ENCODE data around the gene MMEL1.

MMEL1 gene

DNA sequence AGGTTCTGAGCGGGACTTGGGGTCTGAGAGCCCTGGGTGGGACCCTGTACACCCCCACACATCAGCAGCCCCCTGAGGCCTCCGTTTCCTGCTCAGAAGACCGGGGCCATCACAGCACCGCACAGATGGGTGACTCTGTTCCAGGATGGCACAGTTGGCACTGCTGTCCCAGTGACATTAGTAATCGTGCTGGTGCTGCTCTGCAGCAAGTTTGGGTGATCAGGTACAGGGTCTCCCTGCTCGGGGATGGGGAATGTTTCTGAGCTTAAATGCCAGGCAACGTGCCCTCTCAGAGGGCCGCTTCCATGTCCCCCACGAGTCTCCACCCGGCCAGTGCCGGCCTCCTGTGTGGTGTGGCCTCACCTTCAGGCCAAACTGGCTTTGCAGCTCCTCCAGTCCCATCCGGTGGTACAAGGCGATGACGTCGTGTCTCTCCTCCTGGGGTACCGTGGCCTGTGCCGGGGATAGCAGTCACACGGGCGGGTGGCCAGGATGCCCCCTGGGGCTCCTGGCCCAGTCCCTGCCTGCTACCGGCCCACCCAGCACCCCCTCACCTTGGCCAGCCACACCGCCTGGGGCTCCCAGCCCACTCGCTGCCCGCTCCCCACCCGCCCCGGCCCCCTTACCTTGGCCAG, 29.2 kb downstream of the MMEL1 start:
- DNase-seq = no peak

DNA sequence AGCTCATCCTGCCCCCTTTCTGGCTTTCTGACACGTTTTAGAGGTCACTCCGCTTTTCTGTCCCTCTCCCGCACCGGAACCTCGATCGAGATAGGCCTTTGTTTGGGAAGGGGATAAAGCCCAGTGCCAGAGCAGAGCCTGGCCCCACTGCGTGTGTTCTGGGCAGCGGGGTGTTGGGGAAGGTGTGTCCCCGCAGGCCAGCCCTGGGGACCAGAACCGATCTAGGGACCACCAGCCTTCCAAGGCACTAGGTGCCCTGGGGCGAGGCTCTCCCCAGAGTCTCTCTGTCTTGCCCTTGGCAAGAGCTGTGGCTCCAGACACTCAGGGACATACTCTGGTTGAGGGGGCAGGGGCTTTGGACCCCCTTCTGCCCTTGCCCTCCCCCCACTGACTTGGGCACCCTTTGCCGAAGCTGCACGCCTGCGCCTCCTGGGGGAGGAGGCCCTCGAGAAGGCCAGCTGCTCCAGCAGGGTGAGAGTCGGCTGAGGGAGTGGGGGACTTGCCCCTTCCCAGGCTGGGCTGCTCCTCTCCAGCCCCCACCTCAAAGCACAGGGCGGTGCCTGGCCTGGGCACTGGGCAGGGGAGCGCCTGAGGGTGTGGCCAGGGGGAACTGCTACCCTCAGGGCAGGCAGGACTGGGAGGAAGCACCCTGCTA, 29.8 kb downstream of the MMEL1 start:
- DNase-seq = no peak

DNA sequence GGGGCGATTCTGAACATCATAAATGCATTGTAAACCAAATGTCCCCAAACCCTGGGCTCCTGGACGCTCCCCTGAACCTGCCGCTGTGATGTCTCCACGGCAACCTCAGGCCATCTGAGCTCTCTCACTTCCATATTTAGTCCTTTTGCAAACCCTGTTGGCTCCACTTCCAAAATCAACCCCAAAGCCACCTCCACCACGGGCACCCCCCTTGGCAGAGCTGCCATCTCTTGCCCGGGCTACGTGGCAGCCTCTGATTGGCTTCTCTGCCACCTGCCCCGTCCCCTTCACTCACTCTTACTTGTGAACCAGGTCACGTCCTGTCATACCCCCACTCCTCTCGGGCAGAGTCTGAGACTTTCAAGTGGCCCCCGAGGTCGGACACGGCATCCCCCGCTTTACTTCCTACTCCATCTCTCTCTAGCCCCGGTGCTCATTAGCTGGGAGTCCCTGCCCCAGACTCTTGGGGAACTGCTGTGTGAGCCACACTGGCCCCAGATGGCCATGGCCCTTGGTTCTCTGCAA, 30.4 kb downstream of the MMEL1 start:
- no peak for DNase-seq

DNA sequence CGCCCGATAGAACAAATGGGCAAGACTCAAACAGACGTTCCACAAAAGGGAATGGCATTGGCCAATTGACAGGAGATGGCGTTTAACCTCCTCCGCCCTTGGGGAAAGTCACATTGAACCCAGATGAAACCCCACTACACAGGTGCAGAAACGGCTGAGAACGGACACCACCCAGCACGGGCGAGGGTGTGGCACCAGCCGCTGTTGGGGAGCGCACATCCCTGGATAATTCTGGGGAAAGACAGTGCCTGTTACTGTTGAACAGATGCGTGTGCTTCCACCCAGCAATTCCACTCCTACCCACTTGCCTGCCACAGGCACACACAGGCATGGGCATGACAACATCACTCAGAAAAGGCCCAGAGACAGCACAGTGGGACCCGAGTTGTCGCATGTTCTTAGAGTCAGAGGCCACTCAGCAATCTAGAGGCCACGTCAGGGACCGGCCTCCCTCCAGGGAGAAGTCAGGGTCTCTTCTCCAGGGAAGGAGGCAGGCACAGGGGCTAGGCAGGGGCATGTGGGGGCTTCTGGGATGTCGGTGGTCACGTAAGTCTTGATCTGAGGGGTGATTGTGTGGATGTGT, 31.0 kb downstream of the MMEL1 start:
- no peak for DNase-seq

DNA sequence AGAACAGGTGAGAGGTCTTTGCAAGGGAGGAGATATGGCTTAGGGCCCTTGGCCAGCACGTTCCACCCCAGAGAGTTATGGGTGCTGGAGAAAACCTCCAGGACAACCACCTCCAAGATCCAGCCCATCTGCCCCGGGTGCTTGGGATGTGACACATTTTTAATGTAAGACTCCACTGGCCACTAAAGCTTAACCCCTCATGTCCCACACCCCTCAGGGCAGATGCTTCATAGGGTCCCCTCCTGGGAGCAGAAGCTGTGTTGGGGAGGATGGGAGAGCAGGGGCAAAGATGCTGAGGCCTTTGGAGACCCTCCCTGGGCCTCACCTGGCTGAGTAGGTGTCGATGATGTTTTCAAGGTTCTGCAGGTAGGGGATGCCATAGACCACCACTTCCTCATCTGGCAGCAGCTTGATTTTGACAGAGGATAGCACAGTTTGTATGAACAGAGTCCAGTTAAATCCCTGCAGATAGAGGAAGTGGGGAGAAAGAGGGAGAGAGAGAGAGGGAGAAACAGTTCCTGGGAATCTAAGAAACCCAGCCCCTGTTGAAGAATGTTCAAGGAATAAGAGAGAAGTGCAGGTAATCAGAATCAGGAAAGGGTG, 34.4 kb downstream of the MMEL1 start:
- no peak for DNase-seq

DNA sequence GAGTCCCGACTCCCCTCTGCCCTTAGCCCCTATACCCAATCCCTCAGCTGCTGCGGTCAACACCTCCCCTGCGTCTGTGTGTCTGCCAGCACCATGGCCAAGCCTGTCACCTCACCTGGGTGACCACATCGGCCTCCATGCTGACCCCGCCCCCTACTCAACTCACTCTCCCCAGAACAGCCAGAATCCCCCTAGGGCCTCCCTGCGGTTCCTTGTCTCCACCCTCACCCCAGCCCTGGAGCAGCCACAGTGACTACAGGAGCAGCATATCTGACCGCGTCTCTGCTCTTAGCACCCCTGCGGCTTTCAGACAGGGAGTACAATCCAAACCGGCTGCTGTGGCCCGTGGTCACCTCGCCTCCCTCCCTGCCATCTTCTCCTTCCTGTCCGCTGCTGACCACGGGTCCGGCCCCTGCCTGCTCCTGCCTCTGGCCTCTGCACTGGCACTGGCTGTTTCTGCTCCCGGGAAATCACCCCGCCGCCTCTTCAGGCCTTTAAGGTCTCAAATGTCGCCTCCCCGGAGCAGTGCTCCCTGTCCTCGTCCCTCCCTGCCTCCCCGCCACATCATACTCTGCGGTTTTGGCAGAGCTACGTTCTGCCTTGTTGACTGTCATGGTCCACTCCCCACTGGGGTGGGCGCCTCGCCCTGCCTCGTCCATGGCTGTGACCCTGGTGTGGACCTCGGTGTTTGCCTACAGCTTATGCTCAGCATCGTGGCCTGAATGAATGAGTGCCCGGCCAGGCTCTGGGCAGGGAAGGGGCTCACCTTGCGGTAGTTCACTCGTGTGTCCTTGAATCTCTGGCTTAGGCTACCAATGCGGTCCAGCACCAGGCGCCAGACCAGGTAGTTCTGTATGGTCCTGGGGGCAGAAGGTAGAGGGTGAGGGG, 35.1 kb downstream of the MMEL1 start:
- DNase-seq = no peak

DNA sequence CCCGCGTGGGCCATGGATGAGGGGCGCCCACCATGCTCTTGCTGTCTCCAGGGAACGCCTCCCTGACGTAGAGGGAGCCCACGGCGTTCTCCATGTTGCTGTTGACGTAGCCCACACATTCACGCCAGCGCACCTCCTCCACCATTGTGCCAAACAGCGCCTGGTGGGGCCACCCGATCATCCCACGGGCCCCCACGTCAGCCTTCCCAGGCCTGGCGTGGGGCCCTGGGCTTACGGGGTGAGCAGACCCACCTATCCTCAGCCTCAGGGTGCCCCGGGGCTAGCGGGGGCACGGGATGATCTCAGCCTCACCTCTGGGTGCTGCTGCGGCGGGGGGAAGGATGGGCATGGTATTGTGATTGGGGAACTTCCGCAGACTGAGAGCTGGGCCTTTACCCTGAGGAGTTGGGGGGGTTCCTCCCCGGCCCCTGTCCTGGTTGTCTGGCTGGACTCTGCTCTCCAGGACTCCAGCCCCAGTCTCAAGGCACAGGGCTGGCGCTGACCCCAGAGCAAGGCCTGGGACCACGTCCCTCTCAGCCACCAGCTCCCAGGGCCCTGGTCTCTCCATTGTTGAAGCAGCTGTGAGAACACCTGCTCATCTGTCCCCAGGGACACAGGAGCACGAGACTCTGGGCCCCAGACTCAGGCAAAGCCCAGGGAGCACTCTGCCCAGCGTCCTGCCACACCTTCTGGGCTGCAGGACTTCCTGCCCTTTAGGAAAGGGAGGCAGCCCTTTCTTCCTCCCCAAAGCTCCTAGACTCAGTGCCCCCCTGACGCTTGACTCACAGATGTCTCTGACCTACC, 36.1 kb downstream of the MMEL1 start:
- DNase-seq = no peak

DNA sequence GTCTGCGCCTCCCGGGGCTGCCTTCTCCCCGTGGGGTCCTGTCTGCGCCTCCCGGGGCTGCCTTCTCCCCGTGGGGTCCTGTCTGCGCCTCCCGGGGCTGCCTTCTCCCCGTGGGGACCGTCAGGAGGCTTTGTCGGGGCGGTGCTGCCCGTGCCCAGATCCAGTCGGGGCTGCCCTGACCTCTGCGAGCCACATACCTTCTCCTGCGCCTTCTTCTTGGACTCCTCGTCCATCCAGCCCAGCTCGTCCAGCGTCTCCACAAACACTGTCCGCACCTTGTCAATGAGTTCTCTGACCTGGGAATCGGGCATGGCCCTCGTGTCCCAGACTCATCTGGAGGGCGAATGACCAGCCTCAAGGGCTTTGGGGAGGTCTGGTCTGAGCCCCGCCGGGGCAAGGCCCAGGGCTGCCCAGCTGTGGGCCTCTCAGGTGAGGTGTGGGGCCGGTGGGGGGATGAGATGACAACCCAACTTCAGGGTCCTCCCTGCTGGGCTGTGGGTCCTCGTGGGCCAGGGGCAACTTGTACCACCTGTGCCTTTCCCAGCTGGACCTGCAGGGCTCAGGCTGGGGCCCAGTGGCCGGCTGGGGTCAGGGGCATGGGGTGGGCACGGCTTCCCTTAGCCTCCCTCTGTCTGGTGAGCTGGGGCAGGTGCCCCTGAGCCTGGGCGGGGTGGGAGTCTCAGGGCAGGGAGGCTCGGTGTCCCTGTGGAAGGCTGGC, 36.8 kb downstream of the MMEL1 start:
- no peak for DNase-seq

DNA sequence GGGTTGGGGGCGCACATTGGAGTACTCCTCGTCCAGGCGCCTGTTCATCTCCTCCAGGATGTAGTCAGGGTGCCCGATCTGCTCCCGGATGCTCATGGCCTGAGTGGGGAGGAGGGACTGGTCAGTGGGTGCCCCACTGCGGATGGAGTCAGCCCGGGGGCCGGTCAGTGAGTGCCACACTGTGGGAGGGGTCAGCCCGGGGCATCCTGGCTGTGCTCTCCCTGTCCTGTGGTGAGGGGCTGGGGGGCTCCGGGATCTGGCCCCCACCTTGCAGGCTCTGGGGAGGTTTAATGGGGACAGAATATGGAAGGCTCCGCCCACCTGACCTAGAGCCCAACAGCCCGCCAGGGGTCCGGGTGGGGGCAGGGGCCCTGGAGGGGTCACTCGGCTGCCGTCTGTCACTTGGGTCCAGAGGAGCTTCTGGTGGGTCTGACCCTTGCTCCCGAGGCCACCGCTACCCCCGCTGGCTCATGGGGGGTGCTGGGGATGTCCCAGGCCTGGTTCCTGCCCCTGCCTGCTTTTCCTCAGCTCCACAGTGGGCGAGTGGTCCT, 37.5 kb downstream of the MMEL1 start:
- DNase-seq = no peak

DNA sequence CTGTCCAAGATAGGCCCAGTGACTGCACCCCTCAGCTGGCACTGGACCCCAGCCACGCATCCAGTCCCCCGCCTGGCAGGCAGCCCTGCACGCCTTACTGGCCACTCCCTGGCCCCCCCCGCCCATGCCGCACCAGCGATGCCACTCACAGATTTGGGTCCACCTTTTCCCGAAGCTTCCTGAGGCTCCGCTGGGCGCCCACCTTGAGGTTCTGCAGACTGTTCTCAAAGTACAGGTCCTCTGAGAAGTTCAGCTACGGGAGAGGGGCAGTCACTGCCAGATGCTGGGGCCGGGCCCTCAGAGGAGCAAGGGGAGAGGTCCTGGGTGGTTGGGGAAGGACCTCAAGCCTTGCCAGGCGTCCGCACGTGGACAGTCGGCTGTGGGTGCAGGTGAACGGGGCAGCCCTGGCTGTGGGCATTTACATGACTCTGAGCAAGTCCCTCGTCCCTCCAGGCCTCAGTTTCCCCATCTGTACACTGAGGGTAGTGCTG, 38.1 kb downstream of the MMEL1 start:
- DNase-seq = no peak

DNA sequence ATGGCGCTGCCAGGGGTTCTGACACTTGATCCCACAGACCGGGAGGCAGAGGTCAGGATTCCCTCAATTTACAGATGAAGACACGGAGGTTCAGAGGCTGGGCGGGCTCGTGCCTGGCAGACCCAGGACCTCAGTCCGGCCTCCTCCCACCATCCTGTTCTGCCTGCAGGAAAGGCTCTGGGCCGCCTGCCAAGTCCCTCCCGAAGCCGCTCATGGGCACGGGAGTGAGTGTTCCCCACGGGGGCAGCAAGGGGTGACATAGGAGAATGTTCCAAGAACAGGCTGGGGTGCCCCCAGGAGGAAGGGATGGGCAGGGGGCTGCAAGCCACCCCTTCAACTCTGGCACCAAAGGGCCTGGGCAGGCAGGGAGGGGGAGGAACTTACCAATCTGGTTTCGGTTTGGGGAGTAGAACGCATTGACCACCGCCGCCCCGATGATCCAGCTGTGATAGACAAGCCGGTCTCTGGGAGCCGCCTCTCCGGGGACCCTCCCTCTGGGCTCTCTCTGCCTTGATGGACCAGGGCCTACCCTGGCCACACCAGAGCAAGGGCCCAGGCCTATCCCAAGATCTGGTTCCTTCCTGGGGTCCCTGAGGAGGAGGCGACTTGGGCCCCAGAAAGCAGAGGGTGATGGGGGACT, 38.7 kb downstream of the MMEL1 start:
- DNase-seq = no peak

DNA sequence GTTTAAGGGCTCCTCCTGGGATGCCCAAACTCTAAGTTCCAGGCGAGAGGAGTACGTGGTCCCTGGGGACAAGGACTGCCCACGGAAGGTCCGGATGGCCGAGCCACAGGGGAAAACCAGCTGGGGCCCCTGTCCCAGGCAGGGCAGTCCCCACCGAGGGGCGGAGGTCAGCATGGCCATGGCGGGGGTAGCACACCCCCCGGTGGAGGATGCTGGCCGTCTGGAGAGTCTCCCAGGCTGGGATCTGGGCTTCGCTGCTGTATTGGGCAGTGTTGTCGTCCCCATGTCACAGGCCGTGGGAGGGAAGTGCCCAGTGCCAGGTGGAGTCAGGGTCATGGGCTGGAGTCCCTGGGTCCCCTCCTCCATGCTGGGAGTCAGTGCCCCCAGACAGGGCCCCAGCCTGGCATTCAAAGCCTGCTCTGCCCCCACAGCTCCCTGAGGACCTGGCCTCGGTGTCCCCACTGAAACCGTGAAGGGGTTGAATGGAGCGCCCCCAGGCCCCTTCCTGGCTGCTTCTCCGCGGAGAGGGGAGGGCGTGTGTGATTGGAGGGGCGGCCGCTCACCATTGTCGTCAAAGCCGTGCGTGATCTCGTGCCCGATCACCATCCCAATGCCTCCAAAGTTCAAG, 39.5 kb downstream of the MMEL1 start:
- DNase-seq = no peak

DNA sequence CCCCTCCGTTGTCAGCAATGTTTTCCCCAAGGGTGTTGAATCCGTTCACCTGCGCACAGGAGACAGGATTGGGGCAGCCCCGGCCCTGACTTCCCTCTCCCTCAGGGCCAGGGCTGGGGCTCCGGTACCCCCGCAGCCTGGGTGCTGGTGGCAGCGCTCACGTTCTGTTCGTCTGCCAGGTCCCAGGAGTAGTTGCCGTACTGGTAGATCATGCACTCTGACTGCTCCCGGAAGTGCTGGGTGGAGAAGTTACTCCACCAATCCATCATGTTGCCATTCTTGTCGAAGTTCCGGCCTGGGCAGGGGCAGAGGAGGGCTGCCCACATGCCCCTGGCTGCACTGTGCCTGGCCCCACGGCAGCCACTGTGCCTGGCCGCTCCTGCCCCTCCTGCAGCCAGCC, 40.1 kb downstream of the MMEL1 start:
- DNase-seq = no peak

DNA sequence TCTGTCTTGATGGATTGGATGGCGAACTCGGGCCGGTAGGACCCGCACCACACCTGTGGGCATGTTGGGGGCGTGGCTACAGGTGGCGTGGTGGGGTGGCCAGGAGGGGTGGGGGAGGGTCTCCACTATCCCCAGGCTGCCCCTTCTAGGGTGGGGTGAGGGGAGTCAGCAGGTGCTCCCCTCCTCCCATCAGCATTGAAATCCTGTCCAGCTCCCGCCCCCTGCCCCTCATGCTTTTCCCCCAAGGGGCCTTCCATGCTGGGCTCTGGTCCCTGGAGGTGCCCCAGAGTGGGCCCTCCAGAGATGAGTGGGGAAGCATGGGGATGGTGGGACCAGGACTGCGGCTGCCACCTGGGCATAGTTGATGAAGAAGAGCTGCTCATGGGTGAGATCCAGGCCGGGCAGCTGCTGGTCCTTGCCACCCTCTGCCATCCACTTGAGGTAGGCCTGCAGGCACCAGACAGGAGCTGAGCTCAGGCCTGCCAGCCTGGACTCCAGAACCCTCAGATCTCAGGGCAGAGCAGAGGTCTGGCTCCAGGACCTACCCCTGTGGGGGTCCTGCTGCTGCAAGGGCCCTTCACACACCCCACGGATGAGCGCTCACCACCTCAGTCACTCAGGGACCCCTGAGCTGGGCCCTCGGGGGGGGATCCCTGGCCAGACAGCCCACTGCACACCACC, 41.1 kb downstream of the MMEL1 start:
- no peak for DNase-seq

DNA sequence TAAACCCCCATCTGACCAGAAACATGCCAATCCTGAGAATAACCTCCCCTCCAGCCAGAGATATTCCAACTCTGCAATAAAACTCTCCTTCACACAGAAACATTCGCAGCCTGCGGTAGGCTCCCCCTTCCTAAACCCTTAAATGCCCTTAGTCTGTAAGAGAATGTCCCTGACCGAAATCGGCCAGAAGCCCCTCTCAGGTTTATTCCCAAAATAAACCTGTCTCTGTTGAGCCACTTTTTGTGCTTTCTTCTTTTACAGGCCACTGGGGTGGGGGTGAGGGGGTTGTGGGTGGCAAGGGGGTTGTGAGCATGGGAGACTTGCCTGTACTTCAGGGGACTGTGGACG, 41.6 kb downstream of the MMEL1 start:
- no peak for DNase-seq

DNA sequence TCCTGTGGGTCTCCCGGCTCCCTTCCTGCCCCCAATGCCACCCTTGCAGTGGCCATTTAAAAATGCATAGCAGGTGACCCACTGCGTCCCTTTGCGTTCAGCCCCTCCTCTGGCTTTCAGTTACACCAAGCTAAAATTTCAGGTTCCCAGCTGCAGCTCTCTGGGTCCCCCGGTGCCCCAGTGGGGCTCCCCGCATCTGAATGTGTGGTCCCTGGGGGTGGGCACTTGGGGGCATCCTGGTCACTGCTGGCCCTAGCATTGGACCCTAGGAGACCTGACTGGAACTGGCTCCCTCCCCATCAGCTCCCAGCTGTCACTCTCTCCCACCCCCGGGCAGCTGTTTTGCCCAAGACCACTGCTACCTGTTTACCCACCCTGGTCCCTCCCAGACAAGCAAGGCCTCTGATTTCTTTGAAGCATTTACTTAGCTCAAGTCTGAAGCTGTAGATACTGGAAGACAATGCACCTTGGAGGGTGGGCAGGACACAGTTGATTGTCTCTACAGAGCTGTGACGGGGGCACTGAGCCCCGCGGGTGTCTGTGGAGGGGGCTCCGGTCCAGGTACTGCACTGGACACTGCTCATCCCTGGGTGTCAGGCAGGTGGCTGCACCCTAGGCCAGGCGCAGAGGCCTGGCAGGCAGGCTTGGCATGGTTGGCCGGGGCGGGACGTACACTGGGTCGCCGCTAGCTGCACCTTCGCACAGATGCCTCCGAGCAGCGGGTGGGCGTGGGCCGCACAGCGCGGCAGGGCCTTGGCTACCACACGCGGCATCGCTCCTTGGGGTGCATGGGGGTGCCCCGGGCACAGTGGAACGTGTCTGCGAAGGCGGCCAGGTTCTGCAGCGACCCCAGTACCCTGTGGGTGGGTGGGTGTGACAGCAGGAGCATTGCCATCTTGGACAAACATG, 42.3 kb downstream of the MMEL1 start:
- no peak for DNase-seq

DNA sequence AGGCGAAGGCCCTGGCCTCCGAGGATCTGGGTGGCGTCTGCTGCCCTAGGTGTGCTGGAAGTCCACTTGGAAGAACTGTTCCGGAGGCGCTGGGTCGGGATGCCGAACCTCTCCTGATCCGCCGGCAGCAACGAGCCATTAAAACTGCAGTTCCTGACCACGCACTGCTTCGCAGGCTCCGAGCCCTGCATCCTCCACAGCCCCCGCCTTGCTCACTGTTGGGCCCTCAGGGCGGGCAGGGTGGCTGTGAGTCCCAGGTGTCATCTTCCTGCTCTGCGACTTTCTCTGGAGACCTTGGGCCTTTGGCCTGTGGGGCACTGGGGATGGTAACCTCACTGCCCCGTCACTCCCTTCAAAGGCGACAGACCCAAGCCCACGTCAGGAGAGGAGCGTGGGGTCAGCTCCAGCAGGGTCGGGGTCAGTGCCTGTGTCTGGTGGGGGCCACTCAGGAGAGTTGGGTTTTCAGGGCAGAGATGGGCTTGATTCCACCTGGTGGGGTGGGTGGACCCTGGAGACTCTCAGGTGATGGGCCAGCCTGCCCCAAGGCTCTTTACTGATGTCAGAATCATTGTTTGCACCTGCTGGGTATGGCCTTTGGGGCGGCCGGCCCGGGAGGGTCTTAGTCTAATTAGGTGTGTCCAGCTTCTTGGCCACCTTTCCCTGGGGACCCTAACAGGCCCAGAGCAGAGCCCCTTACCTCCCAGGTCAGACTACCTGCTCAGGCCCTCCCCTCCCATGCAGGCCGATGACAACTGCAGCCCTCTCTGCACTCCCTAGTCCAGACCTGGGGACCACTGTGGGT, 43.2 kb downstream of the MMEL1 start:
- no peak for DNase-seq

Data from bone marrow (tissue), 2 donors.